Progenitor cell of endocrine pancreas (in vitro differentiated cells): ENCODE measurements around the gene SLC43A3. TPM values are rescaled to one million over a fixed set of nuclear protein-coding genes. Genes with fewer than 3 reads are reported as not detected.

Experiments used
- DNase-seq: peaks from one replicate; pipeline ENCODE4 v3.0.0; 2021; ENCODE audit warnings: low spot score; ENCODE audit not compliant: unreplicated experiment
- H3K27ac Mint-ChIP-seq: 2 replicates; pipeline ENCODE4 v1.8.0; 2021; ENCODE audit warnings: mild to moderate bottlenecking, moderate library complexity, mixed read lengths
- H3K27me3 Mint-ChIP-seq: 2 replicates; pipeline ENCODE4 v1.8.0; 2021; ENCODE audit warnings: mixed read lengths
- H3K36me3 Mint-ChIP-seq: 2 replicates; pipeline ENCODE4 v1.8.0; 2022; ENCODE audit warnings: mixed read lengths; ENCODE audit not compliant: insufficient read depth
- H3K4me1 Mint-ChIP-seq: 2 replicates; pipeline ENCODE4 v1.8.0; 2021; ENCODE audit warnings: low read depth, mixed read lengths
- H3K4me3 Mint-ChIP-seq: 2 replicates; pipeline ENCODE4 v1.8.0; 2021; ENCODE audit warnings: low read depth, mild to moderate bottlenecking, moderate library complexity, mixed read lengths
- H3K9me3 Mint-ChIP-seq: 2 replicates; pipeline ENCODE4 v1.8.0; 2021; ENCODE audit warnings: low read depth, mixed read lengths
- total RNA-seq: library from RNA; stranded (reverse); gene quantifications from 2 replicates; pipeline ENCODE4 v1.2.1, GENCODE V29; 2021
- TF ChIP-seq, protein P1 (sequence below): fragments of 200-600 bp; sonication (generic); IDR thresholded peaks from one replicate; pipeline ENCODE4 v1.5.0; 2021; ENCODE audit warnings: antibody characterized with exemption, mild to moderate bottlenecking; ENCODE audit not compliant: unreplicated experiment

Gene SLC43A3
- total RNA-seq, 1 donor from 2014 or later = 24.6 TPM

DNA sequence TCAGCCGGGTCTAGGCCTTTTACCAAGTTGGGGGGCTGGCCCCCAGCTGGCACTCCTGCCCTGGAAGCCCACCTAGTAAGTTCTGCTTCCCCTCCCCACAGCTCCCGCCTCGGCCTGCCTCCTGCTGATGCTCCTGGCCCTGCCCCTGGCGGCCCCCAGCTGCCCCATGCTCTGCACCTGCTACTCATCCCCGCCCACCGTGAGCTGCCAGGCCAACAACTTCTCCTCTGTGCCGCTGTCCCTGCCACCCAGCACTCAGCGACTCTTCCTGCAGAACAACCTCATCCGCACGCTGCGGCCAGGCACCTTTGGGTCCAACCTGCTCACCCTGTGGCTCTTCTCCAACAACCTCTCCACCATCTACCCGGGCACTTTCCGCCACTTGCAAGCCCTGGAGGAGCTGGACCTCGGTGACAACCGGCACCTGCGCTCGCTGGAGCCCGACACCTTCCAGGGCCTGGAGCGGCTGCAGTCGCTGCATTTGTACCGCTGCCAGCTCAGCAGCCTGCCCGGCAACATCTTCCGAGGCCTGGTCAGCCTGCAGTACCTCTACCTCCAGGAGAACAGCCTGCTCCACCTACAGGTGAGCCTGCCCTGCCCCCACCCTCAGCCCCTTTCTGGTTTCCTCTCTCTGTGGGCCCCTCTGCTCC, 40.7 kb upstream of the SLC43A3 start:
- DNase-seq = no peak
- Mint-ChIP-seq H3K27ac (no peak overlapping the region), H3K4me3 (no peak overlapping the region), H3K9me3 (no peaks in the 10 kb centered on the region), H3K36me3 (peaks cover 1% of the 10 kb centered on the region), H3K4me1 (no peaks in the 10 kb centered on the region), H3K27me3 (peaks cover 49% of the 10 kb centered on the region)
- TF ChIP-seq, protein P1, sequence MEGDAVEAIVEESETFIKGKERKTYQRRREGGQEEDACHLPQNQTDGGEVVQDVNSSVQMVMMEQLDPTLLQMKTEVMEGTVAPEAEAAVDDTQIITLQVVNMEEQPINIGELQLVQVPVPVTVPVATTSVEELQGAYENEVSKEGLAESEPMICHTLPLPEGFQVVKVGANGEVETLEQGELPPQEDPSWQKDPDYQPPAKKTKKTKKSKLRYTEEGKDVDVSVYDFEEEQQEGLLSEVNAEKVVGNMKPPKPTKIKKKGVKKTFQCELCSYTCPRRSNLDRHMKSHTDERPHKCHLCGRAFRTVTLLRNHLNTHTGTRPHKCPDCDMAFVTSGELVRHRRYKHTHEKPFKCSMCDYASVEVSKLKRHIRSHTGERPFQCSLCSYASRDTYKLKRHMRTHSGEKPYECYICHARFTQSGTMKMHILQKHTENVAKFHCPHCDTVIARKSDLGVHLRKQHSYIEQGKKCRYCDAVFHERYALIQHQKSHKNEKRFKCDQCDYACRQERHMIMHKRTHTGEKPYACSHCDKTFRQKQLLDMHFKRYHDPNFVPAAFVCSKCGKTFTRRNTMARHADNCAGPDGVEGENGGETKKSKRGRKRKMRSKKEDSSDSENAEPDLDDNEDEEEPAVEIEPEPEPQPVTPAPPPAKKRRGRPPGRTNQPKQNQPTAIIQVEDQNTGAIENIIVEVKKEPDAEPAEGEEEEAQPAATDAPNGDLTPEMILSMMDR = no peak

DNA sequence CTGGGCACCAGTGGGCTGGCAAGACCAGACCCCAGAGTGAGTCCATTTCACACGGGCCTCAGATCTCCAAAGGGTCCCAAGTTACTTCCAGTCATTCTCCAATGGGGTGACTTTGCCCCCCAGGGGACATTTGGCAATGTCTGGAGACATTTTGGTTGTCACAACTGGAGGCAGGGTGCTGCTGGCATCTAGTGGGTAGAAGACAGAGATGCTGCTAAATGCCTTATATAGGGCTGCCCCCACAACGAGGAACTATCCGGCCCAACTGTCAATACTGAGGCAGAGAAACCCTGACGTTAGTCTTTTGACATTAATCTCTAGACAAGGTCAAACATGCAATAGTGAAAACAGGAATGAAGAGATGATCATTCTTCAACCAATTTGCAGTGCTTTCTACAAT, 39.8 kb upstream of the SLC43A3 start:
- Mint-ChIP-seq H3K36me3 (peaks cover 1% of the 10 kb centered on the region), H3K27ac (no peak overlapping the region), H3K4me1 (no peaks in the 10 kb centered on the region), H3K27me3 (peaks cover 58% of the 10 kb centered on the region), H3K9me3 (no peaks in the 10 kb centered on the region), H3K4me3 (no peak overlapping the region)
- no peak for DNase-seq
- TF ChIP-seq, protein P1 = no peak

DNA sequence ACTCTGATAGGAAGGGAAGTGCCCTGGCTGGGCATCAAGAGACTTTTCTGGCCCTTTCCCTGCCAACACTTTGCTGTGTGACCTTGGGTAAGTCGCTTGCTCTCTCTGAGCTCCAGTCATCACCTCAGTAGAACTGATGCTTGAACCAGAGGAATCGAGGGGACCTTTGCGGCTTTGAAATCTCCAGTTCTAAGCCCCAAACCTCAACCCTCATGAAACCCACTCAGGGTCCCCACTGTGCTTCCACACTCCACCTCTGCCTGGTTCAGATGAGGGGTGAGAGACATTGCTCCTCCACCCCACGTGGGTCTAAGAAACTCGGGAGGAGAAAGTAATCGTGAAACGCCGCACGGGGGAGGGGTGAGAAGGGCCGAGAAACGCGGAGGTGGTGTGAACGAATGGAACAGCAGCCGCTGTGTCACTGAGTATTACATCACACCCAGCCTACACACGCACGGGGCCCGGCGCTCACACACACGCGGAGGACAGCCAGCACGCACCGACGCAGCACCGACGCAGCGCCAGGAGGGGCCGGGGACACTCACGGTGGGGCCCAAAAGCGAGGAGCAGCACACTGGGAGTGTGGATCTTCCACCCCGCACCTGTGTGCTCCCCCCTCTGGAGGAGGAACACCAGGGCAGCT, 37.7 kb upstream of the SLC43A3 start:
- Mint-ChIP-seq H3K9me3 (no peaks in the 10 kb centered on the region), H3K27ac (no peak overlapping the region), H3K4me1 (peaks cover 4% of the 10 kb centered on the region), H3K36me3 (peaks cover 1% of the 10 kb centered on the region), H3K4me3 (no peak overlapping the region), H3K27me3 (peaks cover 69% of the 10 kb centered on the region)
- TF ChIP-seq, protein P1 = no peak
- DNase-seq = no peak

DNA sequence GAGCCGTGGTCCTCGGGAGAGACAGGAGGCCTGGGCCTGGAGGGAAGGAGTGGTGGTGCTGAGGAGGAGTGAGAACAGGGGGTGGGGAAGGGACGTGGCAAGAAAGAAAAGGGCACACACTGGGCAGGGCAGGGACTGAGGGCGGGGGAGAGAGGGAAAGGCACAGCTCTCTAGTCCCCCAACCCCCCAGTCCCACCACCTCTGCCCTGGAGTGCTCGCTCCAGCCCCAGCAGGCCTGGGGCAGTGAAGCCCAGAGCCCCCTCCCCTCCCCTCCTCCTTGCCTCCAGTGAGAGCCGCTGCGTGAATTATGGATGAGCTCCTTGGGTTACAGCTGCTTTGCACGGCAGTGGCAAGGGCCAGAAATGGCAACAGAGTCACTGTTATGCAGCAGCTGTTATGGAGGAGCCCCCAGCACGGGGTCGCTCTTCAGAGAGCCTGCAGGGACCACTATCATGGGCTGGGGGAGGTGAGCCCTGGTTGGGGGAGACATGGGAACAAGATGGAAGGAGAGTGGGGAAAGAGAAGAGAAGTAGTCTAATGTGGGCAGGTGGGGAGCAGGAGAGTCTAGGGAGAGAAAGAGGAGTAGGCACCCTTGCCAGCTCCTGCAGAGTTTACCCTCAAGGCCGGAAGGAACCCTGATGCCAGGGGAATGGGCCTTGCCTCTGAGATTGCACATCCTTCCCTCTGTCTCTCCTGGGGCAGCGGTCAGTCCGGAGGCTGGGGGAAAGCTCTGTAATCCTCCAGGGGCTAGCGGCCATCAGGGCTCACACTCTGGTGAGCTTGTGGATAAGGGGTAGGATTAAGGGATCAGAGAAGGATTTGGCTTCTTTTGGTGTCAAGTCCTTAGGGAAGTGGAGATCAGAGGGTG, 37.0 kb upstream of the SLC43A3 start:
- H3K9me3 Mint-ChIP-seq = no peaks in the 10 kb centered on the region
- H3K27me3 Mint-ChIP-seq = peaks cover 70% of the 10 kb centered on the region
- no peak for DNase-seq
- H3K36me3 Mint-ChIP-seq = peaks cover 1% of the 10 kb centered on the region
- H3K4me3 Mint-ChIP-seq = no peak overlapping the region
- TF ChIP-seq, protein P1 = no peak
- peaks cover 9% of the 10 kb centered on the region for H3K4me1 Mint-ChIP-seq
- no peak overlapping the region for H3K27ac Mint-ChIP-seq

DNA sequence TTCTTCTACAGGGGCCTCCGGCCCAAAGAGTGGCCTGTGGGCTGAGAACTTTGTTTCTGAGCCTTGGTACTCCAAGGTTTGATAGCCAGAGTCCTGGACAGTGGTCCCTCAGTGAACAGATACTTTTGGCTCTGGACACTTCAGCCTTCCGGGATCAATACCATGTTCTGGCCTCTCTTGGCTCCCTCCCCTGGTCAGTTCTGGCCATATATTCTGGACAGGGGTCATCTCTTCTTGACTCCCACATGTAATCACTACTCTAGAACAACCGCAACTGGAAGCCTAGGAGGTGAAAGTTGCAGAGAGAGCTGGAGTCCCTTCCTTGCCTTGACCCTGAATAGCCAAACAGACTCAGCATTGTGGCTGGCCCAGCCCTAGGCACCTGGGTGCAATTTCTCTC, 35.7 kb upstream of the SLC43A3 start:
- Mint-ChIP-seq H3K27ac (no peak overlapping the region), H3K36me3 (peaks cover 1% of the 10 kb centered on the region), H3K4me3 (peak overlapping the region; percentile 24), H3K27me3 (peaks cover 66% of the 10 kb centered on the region), H3K4me1 (peaks cover 13% of the 10 kb centered on the region), H3K9me3 (no peaks in the 10 kb centered on the region)
- DNase-seq = no peak
- TF ChIP-seq, protein P1 = no peak
